SW 1271 (cell line): ENCODE results near the gene TUBB8.
"Not testable (repeated sequence)": the region's sequence is repeated elsewhere in the genome, so short reads cannot be mapped to it uniquely, and the experiment has no call there.

Source experiments
- DNase-seq, 2 experiments: peaks; one replicate each; lab custom pipeline; 2025; lab: John Stamatoyannopoulos, UW

Gene TUBB8

GRCh38 chr10:47864-48263, 1.2 kb downstream of the TUBB8 start:
- not testable (repeated sequence) for DNase-seq

GRCh38 chr10:13315-13635, 35.8 kb downstream of the TUBB8 start:
- DNase-seq = not testable (repeated sequence)

GRCh38 chr10:12444-13314, 36.4 kb downstream of the TUBB8 start:
- DNase-seq = not testable (repeated sequence)

- DNase-seq = not testable (repeated sequence)
Observed at GRCh38 chr10:11260-11659, 37.8 kb downstream of the TUBB8 start.

GRCh38 chr10:10261-10971, 38.7 kb downstream of the TUBB8 start:
- DNase-seq = not testable (repeated sequence)
